Astrocyte (in vitro differentiated cells and primary cell): Measurements from ENCODE around the gene MPHOSPH9.

Source experiments
- EZH2 ChIP-seq: IDR thresholded peaks from 2 replicates; pipeline ENCODE4 v1.6.1; 2012; ENCODE audit warnings: mild to moderate bottlenecking, low read length, inconsistent platforms; ENCODE audit not compliant: insufficient read depth
- TF ChIP-seq, protein P1 (sequence below): IDR thresholded peaks from 2 replicates; pipeline ENCODE4 v1.5.1; 2011; ENCODE audit warnings: low read depth, mild to moderate bottlenecking, inconsistent platforms, low read length, moderate library complexity; ENCODE audit not compliant: insufficient read depth

DNA sequence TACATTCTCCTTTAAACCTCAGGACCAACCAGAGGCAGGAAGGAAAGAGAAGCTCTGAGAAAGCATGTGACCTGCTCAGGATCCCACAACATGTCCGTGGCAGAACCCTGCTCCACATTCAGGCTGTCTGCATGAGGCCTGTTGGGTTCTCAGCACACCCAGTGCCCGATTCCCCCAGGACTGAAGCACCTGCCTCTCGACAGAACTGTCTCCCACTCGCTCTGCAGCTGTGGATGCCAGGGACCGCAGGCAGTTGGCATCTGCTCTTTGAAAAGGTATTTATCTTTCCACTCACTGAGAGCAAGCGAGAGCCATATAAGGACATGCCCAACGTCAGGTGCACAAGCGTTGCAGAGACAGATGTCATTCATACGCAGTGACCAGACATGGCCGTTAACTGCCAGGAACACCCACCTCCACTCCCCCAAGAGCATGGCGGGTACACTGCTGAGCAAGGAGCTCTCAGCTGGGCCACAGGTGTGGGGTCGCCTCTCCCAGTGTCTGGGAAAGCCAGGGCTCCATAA is 101.0 kb downstream of the MPHOSPH9 start:
- TF ChIP-seq, protein P1, sequence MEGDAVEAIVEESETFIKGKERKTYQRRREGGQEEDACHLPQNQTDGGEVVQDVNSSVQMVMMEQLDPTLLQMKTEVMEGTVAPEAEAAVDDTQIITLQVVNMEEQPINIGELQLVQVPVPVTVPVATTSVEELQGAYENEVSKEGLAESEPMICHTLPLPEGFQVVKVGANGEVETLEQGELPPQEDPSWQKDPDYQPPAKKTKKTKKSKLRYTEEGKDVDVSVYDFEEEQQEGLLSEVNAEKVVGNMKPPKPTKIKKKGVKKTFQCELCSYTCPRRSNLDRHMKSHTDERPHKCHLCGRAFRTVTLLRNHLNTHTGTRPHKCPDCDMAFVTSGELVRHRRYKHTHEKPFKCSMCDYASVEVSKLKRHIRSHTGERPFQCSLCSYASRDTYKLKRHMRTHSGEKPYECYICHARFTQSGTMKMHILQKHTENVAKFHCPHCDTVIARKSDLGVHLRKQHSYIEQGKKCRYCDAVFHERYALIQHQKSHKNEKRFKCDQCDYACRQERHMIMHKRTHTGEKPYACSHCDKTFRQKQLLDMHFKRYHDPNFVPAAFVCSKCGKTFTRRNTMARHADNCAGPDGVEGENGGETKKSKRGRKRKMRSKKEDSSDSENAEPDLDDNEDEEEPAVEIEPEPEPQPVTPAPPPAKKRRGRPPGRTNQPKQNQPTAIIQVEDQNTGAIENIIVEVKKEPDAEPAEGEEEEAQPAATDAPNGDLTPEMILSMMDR: no peak
- TF ChIP-seq EZH2: no peak
